ENCODE data around the gene VCPKMT.

The VCPKMT gene

DNA sequence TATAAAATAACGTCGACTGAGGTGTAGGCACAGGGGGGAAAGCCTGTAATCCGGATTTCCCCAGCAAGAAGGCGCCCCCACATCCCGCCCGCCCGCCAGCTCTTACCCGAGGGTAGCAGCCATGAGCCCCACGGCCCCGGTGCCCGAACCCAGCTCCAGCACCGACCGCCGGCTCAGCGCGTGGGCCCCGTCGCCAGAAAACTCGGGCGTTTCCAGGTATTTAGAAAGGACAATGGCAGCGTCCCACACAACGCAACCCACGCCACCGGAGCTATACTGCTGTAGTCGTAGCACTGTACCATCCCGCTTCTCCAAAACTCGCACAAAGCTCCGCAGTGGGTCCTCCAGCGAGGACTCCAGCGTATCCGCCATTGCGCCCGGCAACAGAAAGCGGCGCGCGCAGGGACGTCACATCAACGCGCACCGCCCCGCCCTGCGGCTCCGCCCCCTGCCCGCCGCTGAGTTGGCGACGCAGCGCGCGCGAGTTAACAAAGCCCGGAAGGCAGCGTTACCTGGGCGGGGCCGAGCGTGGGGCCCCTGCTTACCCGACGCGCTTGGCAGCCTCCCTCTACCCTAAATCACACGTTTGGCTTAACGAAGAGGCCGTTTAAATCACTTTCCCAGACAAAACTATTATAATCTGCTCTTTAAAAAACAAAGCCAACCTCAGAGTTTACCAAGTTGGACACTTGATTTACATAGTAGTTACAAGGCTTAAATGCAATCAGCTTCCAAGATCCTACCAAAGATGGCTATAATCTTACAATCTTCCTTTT, at the start of gene VCPKMT:
Gene VCPKMT (minus strand): TSS at position 392 of the 776 bp plus-strand sequence. CDS start 20 bp downstream, at position 372.
- no peaks in the 10 kb centered on the region for H3K27me3 ChIP-seq (ENCODE audit: control insufficient read depth in 2 of 2, insufficient read depth in 2 of 2, low read length in 2 of 2)
- H3K36me3 ChIP-seq (ENCODE audit: control insufficient read depth in 2 of 2, insufficient read depth in 2 of 2, low read length in 2 of 2), result peaks cover 12 to 35% of the 10 kb centered on the region in 2 donors
- no peaks in the 10 kb centered on the region for H3K9me3 ChIP-seq (ENCODE audit: control insufficient read depth in 2 of 2, low read length in 2 of 2)

DNA sequence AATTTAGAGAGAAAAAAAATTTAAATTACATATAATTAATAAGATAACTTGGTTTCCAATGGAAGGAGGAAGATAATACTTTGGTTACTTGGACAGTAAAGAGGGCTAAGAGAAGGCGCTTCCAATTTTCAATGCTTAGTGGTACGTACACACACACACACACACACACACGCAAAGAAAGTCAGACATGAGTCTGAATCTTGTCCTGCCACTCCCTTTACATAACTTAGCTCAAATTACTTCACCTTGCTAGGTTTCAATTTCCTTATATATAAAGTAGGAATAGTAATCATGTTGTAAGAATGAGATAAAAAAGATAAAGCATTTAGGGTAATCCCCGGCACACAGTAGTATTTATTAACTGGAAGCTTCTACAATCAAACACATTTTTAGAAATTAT, 39.7 kb upstream of the VCPKMT start:
- H3K27me3 ChIP-seq (ENCODE audit: control insufficient read depth in 2 of 2, insufficient read depth in 2 of 2, low read length in 2 of 2), result no peaks in the 10 kb centered on the region
- H3K9ac ChIP-seq (ENCODE audit: low read depth in 1 of 2, low read length in 2 of 2), result no peak overlapping the region
- no peak overlapping the region for H3K4me3 ChIP-seq (ENCODE audit: low read length in 2 of 2)
- no peaks in the 10 kb centered on the region for H3K4me1 ChIP-seq (ENCODE audit: control insufficient read depth in 2 of 2, insufficient read depth in 2 of 2, low read length in 2 of 2)
- no peaks in the 10 kb centered on the region for H3K9me3 ChIP-seq (ENCODE audit: control insufficient read depth in 2 of 2, low read length in 2 of 2)
- no peak overlapping the region for H3K27ac ChIP-seq (ENCODE audit: low read depth in 2 of 2, low read length in 2 of 2)
- H3K36me3 ChIP-seq (ENCODE audit: control insufficient read depth in 2 of 2, insufficient read depth in 2 of 2, low read length in 2 of 2), result peaks cover 35 to 39% of the 10 kb centered on the region in 2 donors

More for the DNA sequence above, at the start of gene VCPKMT:
- Histone ChIP-seq H3K27ac (ENCODE audit: low read depth in 2 of 2, low read length in 2 of 2) (peak within 1 kb of the TSS; percentile 89 to 90), H3K4me3 (ENCODE audit: low read length in 2 of 2) (peak within 1 kb of the TSS; percentile 87 to 91), H3K9ac (ENCODE audit: low read depth in 1 of 2, low read length in 2 of 2) (peak within 1 kb of the TSS; percentile 82 to 84), H3K4me1 (ENCODE audit: control insufficient read depth in 2 of 2, insufficient read depth in 2 of 2, low read length in 2 of 2) (peaks cover 8 to 12% of the 10 kb centered on the region in 2 donors)

- Histone ChIP-seq H3K9ac (ENCODE audit: low read depth in 1 of 2, low read length in 2 of 2) (no peak overlapping the region), H3K4me1 (ENCODE audit: control insufficient read depth in 2 of 2, insufficient read depth in 2 of 2, low read length in 2 of 2) (no peaks in the 10 kb centered on the region), H3K9me3 (ENCODE audit: control insufficient read depth in 2 of 2, low read length in 2 of 2) (no peaks in the 10 kb centered on the region), H3K4me3 (ENCODE audit: low read length in 2 of 2) (no peak overlapping the region), H3K27me3 (ENCODE audit: control insufficient read depth in 2 of 2, insufficient read depth in 2 of 2, low read length in 2 of 2) (no peaks in the 10 kb centered on the region), H3K36me3 (ENCODE audit: control insufficient read depth in 2 of 2, insufficient read depth in 2 of 2, low read length in 2 of 2) (peaks cover 23 to 25% of the 10 kb centered on the region in 2 donors), H3K27ac (ENCODE audit: low read depth in 2 of 2, low read length in 2 of 2) (no peak overlapping the region)
Observed at GRCh38 chr14:50148799-50149198, 32.4 kb upstream of the VCPKMT start.

GRCh38 chr14:50139192-50139591, 22.8 kb upstream of the VCPKMT start:
- Histone ChIP-seq H3K9me3 (ENCODE audit: control insufficient read depth in 2 of 2, low read length in 2 of 2) (no peaks in the 10 kb centered on the region), H3K27ac (ENCODE audit: low read depth in 2 of 2, low read length in 2 of 2) (no peak overlapping the region), H3K4me3 (ENCODE audit: low read length in 2 of 2) (no peak overlapping the region), H3K9ac (ENCODE audit: low read depth in 1 of 2, low read length in 2 of 2) (no peak overlapping the region), H3K27me3 (ENCODE audit: control insufficient read depth in 2 of 2, insufficient read depth in 2 of 2, low read length in 2 of 2) (no peaks in the 10 kb centered on the region), H3K36me3 (ENCODE audit: control insufficient read depth in 2 of 2, insufficient read depth in 2 of 2, low read length in 2 of 2) (peaks cover 5 to 8% of the 10 kb centered on the region in 2 donors), H3K4me1 (ENCODE audit: control insufficient read depth in 2 of 2, insufficient read depth in 2 of 2, low read length in 2 of 2) (no peaks in the 10 kb centered on the region)

DNA sequence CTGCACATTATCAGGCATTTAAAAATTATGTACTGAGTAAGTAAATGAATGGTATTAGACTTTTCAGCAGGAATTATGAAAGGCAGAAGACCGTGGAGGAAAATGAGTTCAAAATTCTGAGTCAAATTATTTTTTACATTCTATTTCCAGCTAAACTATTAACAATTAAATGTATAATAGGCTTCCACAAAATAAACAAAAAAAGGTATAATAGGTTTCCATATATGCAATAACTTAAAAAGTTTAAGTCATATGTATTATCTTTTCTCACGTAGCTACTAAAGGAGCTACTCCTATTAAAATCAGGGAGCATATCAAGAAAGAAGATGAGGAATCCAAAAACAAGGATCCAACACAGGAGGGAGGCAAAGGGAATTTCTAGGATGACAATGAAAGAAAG, 11.4 kb upstream of the VCPKMT start:
- H3K4me3 ChIP-seq (ENCODE audit: low read length in 2 of 2), result no peak overlapping the region
- H3K27ac ChIP-seq (ENCODE audit: low read depth in 2 of 2, low read length in 2 of 2), result no peak overlapping the region
- H3K9ac ChIP-seq (ENCODE audit: low read depth in 1 of 2, low read length in 2 of 2), result no peak overlapping the region
- H3K36me3 ChIP-seq (ENCODE audit: control insufficient read depth in 2 of 2, insufficient read depth in 2 of 2, low read length in 2 of 2), result peaks cover 46 to 59% of the 10 kb centered on the region in 2 donors
- H3K27me3 ChIP-seq (ENCODE audit: control insufficient read depth in 2 of 2, insufficient read depth in 2 of 2, low read length in 2 of 2), result no peaks in the 10 kb centered on the region
- no peaks in the 10 kb centered on the region for H3K9me3 ChIP-seq (ENCODE audit: control insufficient read depth in 2 of 2, low read length in 2 of 2)
- H3K4me1 ChIP-seq (ENCODE audit: control insufficient read depth in 2 of 2, insufficient read depth in 2 of 2, low read length in 2 of 2), result no peaks in the 10 kb centered on the region

DNA sequence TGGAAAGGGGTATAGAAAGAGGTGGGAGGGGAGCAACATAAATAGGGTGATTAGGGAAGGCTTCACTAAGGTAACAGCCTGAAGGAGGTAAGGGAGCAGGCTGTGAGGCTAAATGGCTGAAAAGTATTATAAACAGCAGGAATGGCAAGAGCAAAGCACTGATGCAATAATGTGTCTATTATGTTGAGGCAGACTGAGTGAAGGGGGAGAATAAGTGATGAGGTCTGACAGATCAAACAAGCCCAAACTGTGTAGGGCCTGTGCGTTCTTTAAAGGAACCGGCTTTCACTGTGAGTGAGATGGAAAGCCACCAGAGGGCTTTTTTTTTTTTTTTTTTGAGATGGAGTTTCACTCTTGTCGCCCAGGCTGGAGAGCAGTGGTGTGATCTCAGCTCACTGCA, 6.7 kb upstream of the VCPKMT start:
- Histone ChIP-seq H3K9me3 (ENCODE audit: control insufficient read depth in 2 of 2, low read length in 2 of 2) (no peaks in the 10 kb centered on the region), H3K36me3 (ENCODE audit: control insufficient read depth in 2 of 2, insufficient read depth in 2 of 2, low read length in 2 of 2) (peaks cover 26 to 41% of the 10 kb centered on the region in 2 donors), H3K4me3 (ENCODE audit: low read length in 2 of 2) (no peak overlapping the region), H3K9ac (ENCODE audit: low read depth in 1 of 2, low read length in 2 of 2) (no peak overlapping the region), H3K27me3 (ENCODE audit: control insufficient read depth in 2 of 2, insufficient read depth in 2 of 2, low read length in 2 of 2) (no peaks in the 10 kb centered on the region), H3K4me1 (ENCODE audit: control insufficient read depth in 2 of 2, insufficient read depth in 2 of 2, low read length in 2 of 2) (no peaks in the 10 kb centered on the region), H3K27ac (ENCODE audit: low read depth in 2 of 2, low read length in 2 of 2) (no peak overlapping the region)

DNA sequence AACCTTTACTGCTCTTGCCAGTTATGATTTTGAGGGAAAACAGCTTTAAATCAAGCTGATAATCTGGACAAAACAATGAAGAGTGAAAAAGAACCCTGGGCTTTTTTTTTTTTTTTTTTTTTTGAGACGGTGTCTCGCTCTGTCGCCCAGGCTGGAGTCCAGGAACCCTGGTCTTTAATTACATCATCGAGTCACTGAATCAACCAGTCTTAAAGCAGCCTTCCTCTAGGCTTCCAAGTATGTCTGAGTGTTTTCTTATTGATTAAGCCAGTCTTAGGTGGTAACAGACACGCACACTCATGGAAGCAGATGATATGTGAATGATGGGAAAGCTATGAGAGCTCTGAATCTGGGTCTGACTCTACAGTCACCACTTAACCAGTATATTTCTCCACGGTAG, 5.9 kb upstream of the VCPKMT start:
- Histone ChIP-seq H3K4me3 (ENCODE audit: low read length in 2 of 2) (no peak overlapping the region), H3K4me1 (ENCODE audit: control insufficient read depth in 2 of 2, insufficient read depth in 2 of 2, low read length in 2 of 2) (no peaks in the 10 kb centered on the region), H3K9ac (ENCODE audit: low read depth in 1 of 2, low read length in 2 of 2) (no peak overlapping the region), H3K27ac (ENCODE audit: low read depth in 2 of 2, low read length in 2 of 2) (no peak overlapping the region), H3K27me3 (ENCODE audit: control insufficient read depth in 2 of 2, insufficient read depth in 2 of 2, low read length in 2 of 2) (no peaks in the 10 kb centered on the region), H3K36me3 (ENCODE audit: control insufficient read depth in 2 of 2, insufficient read depth in 2 of 2, low read length in 2 of 2) (peaks cover 25 to 37% of the 10 kb centered on the region in 2 donors), H3K9me3 (ENCODE audit: control insufficient read depth in 2 of 2, low read length in 2 of 2) (no peaks in the 10 kb centered on the region)

DNA sequence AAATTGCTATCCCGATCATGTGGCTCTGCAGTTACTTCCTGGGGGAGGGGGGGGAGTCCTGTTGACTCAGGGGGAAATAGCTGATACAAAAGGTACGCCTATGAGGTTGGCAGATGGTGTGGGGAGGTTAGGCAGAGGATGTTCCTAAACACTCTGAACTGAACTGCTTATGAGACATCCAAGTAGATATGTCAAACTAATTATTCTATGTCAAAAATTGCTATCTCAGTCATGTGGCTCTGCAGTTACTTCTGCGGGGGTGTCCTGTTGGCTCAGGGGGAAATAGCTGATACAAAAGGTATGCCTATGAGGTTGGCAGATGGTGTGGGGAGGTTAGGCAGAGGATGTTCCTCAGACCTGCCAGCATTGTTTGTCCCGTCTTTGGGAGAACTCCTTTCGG, 5.1 kb upstream of the VCPKMT start:
- peaks cover 25 to 36% of the 10 kb centered on the region in 2 donors for H3K36me3 ChIP-seq (ENCODE audit: control insufficient read depth in 2 of 2, insufficient read depth in 2 of 2, low read length in 2 of 2)
- H3K9ac ChIP-seq (ENCODE audit: low read depth in 1 of 2, low read length in 2 of 2), result no peak overlapping the region
- peaks cover 3 to 5% of the 10 kb centered on the region in 2 donors for H3K4me1 ChIP-seq (ENCODE audit: control insufficient read depth in 2 of 2, insufficient read depth in 2 of 2, low read length in 2 of 2)
- no peaks in the 10 kb centered on the region for H3K9me3 ChIP-seq (ENCODE audit: control insufficient read depth in 2 of 2, low read length in 2 of 2)
- H3K27ac ChIP-seq (ENCODE audit: low read depth in 2 of 2, low read length in 2 of 2), result no peak overlapping the region
- H3K4me3 ChIP-seq (ENCODE audit: low read length in 2 of 2), result no peak overlapping the region
- H3K27me3 ChIP-seq (ENCODE audit: control insufficient read depth in 2 of 2, insufficient read depth in 2 of 2, low read length in 2 of 2), result no peaks in the 10 kb centered on the region

DNA sequence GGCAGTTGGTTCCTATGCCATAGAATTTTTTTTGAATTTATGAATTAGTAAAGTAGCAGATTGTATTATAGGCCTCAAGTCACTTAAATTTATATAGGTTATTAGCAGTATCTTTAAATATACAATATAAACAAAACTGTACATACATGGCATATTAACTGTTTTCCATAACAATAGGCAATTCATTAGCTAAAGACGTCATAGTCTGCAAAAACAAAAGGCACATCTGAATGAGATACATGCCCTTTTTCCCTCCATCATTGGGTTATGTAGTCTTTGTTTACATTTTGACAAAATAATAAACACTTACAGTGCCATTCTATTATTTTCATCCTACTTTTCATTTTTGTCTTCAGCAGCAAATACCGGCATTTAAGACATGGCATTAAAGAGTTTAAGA, 1.1 kb upstream of the VCPKMT start:
- Histone ChIP-seq H3K27ac (ENCODE audit: low read depth in 2 of 2, low read length in 2 of 2) (no peak overlapping the region), H3K36me3 (ENCODE audit: control insufficient read depth in 2 of 2, insufficient read depth in 2 of 2, low read length in 2 of 2) (peaks cover 5 to 25% of the 10 kb centered on the region in 2 donors), H3K4me3 (ENCODE audit: low read length in 2 of 2) (no peak overlapping the region), H3K9ac (ENCODE audit: low read depth in 1 of 2, low read length in 2 of 2) (no peak overlapping the region), H3K27me3 (ENCODE audit: control insufficient read depth in 2 of 2, insufficient read depth in 2 of 2, low read length in 2 of 2) (no peaks in the 10 kb centered on the region), H3K9me3 (ENCODE audit: control insufficient read depth in 2 of 2, low read length in 2 of 2) (no peaks in the 10 kb centered on the region), H3K4me1 (ENCODE audit: control insufficient read depth in 2 of 2, insufficient read depth in 2 of 2, low read length in 2 of 2) (peaks cover 8 to 12% of the 10 kb centered on the region in 2 donors)

- Histone ChIP-seq H3K4me1 (ENCODE audit: control insufficient read depth in 2 of 2, insufficient read depth in 2 of 2, low read length in 2 of 2) (peaks cover 8 to 12% of the 10 kb centered on the region in 2 donors), H3K27me3 (ENCODE audit: control insufficient read depth in 2 of 2, insufficient read depth in 2 of 2, low read length in 2 of 2) (no peaks in the 10 kb centered on the region), H3K9me3 (ENCODE audit: control insufficient read depth in 2 of 2, low read length in 2 of 2) (no peaks in the 10 kb centered on the region), H3K4me3 (ENCODE audit: low read length in 2 of 2) (peak overlapping the region; percentile 87 to 91), H3K27ac (ENCODE audit: low read depth in 2 of 2, low read length in 2 of 2) (peak overlapping the region; percentile 89 to 90), H3K9ac (ENCODE audit: low read depth in 1 of 2, low read length in 2 of 2) (peak overlapping the region; percentile 82 to 84), H3K36me3 (ENCODE audit: control insufficient read depth in 2 of 2, insufficient read depth in 2 of 2, low read length in 2 of 2) (peaks cover 7 to 30% of the 10 kb centered on the region in 2 donors)
Observed at GRCh38 chr14:50116966-50117365, 594 bp upstream of the VCPKMT start.

Measured in mucosa of rectum (tissue), 2 donors.